BLaER1 (cell line): ENCODE measurements around the gene PI4K2A.

Experiments
- H3K27ac ChIP-seq: shearing (Covaris generic); formaldehyde crosslinking; 2 replicates; pipeline ENCODE4 v1.8.1; 2022
- H3K27me3 ChIP-seq: shearing (Covaris generic); formaldehyde crosslinking; 2 replicates; pipeline ENCODE4 v1.8.1; 2022
- H3K36me3 ChIP-seq: shearing (Covaris generic); formaldehyde crosslinking; 2 replicates; pipeline ENCODE4 v1.8.1; 2022
- H3K4me1 ChIP-seq: shearing (Covaris generic); formaldehyde crosslinking; 2 replicates; pipeline ENCODE4 v1.8.1; 2022
- H3K4me2 ChIP-seq: shearing (Covaris generic); formaldehyde crosslinking; 2 replicates; pipeline ENCODE4 v1.8.1; 2022
- H3K4me3 ChIP-seq: shearing (Covaris generic); formaldehyde crosslinking; 2 replicates; pipeline ENCODE4 v1.8.1; 2022
- H3K9ac ChIP-seq: shearing (Covaris generic); formaldehyde crosslinking; 2 replicates; pipeline ENCODE4 v1.8.1; 2022
- H3K9me3 ChIP-seq: shearing (Covaris generic); formaldehyde crosslinking; 2 replicates; pipeline ENCODE4 v1.8.1; 2022
- H4K20me1 ChIP-seq: shearing (Covaris generic); formaldehyde crosslinking; 2 replicates; pipeline ENCODE4 v1.8.1; 2022
- Cebpa-rat ChIP-seq: shearing (Covaris generic); IDR thresholded peaks from 2 replicates; pipeline ENCODE4 v1.8.1; 2022

The PI4K2A gene

GRCh38 chr10:97721871-97722780 lies 81.7 kb downstream of the PI4K2A start:
- no peaks in the 10 kb centered on the region for H3K27me3 ChIP-seq
- no peaks in the 10 kb centered on the region for H3K9me3 ChIP-seq
- TF ChIP-seq Cebpa-rat = no peak
- H3K36me3 ChIP-seq = peaks cover 24% of the 10 kb centered on the region
- no peak overlapping the region for H3K27ac ChIP-seq
- no peak overlapping the region for H3K4me2 ChIP-seq
- H4K20me1 ChIP-seq = peaks cover 20% of the 10 kb centered on the region; the same call in 1 of the 2 replicates
- no peak overlapping the region for H3K4me3 ChIP-seq
- peaks cover 33% of the 10 kb centered on the region for H3K4me1 ChIP-seq
- no peak overlapping the region for H3K9ac ChIP-seq

GRCh38 chr10:97723001-97723400 lies 82.5 kb downstream of the PI4K2A start:
- H3K27ac ChIP-seq = no peak overlapping the region

GRCh38 chr10:97724341-97724941 lies 84.0 kb downstream of the PI4K2A start:
- no peak for TF ChIP-seq Cebpa-rat
- Histone ChIP-seq H3K27ac (no peak overlapping the region), H3K9ac (no peak overlapping the region), H4K20me1 (no peaks in the 10 kb centered on the region), H3K4me3 (no peak overlapping the region), H3K36me3 (peaks cover 3% of the 10 kb centered on the region; the same call in 1 of the 2 replicates), H3K4me1 (peaks cover 10% of the 10 kb centered on the region), H3K9me3 (no peaks in the 10 kb centered on the region), H3K4me2 (no peak overlapping the region), H3K27me3 (no peaks in the 10 kb centered on the region)

More at GRCh38 chr10:97723001-97723400, 82.5 kb downstream of the PI4K2A start:
- Histone ChIP-seq H3K9ac (no peak overlapping the region), H3K9me3 (no peaks in the 10 kb centered on the region), H3K4me1 (peaks cover 24% of the 10 kb centered on the region), H3K4me3 (no peak overlapping the region), H3K27me3 (no peaks in the 10 kb centered on the region), H4K20me1 (0 out of 2 replicates have a peak, but pooled peaks cover 12% of the 10 kb centered on the region), H3K4me2 (no peak overlapping the region), H3K36me3 (peaks cover 15% of the 10 kb centered on the region; the same call in 1 of the 2 replicates)
- no peak for TF ChIP-seq Cebpa-rat
